Measurements from ENCODE around the gene ZBTB7B. TPM values are rescaled to one million over a fixed set of nuclear protein-coding genes. Genes with fewer than 3 reads are reported as not detected.
A peak's percentile ranks its signal among the peaks of the same experiment; 100 is the strongest.

Gene ZBTB7B
- total and polyA plus RNA-seq, 2 donors = 14.7 to 52.0 TPM

GRCh38 chr1:155015527-155016230 is 13.1 kb downstream of the ZBTB7B start:
- Histone ChIP-seq H3K36me3 (ENCODE audit: insufficient read depth) (no peaks in the 10 kb centered on the region), H3K4me3 (ENCODE audit: low read depth, low read length) (no peak overlapping the region), H3K4me1 (ENCODE audit: insufficient read depth) (peaks cover 2% of the 10 kb centered on the region), H3K27ac (ENCODE audit: low read depth) (no peak overlapping the region)
- DNase-seq (ENCODE audit: extremely low spot score) = no peak
- 86% methylated on average over 16 of the region's 16 CpGs for WGBS

GRCh38 chr1:155016231-155016831 is 13.7 kb downstream of the ZBTB7B start:
- no peak for DNase-seq (ENCODE audit: extremely low spot score)
- Histone ChIP-seq H3K4me1 (ENCODE audit: insufficient read depth) (peaks cover 2% of the 10 kb centered on the region), H3K27ac (ENCODE audit: low read depth) (peak overlapping the region; percentile 80), H3K36me3 (ENCODE audit: insufficient read depth) (no peaks in the 10 kb centered on the region), H3K4me3 (ENCODE audit: low read depth, low read length) (no peak overlapping the region)
- WGBS = 88% methylated on average over 26 of the region's 26 CpGs

GRCh38 chr1:155017041-155017945 is 14.7 kb downstream of the ZBTB7B start:
- peak; percentile 59 for DNase-seq (ENCODE audit: extremely low spot score)
- H3K4me3 ChIP-seq (ENCODE audit: low read depth, low read length) = peak overlapping the region; percentile 34
- H3K36me3 ChIP-seq (ENCODE audit: insufficient read depth) = no peaks in the 10 kb centered on the region
- peak overlapping the region; percentile 80 for H3K27ac ChIP-seq (ENCODE audit: low read depth)
- WGBS = 3% methylated on average over 49 of the region's 49 CpGs
- H3K4me1 ChIP-seq (ENCODE audit: insufficient read depth) = peaks cover 2% of the 10 kb centered on the region

GRCh38 chr1:155017946-155018316 is 15.3 kb downstream of the ZBTB7B start:
- WGBS = 55% methylated on average over 6 of the region's 6 CpGs
- Histone ChIP-seq H3K4me3 (ENCODE audit: low read depth, low read length) (no peak overlapping the region), H3K4me1 (ENCODE audit: insufficient read depth) (peaks cover 2% of the 10 kb centered on the region), H3K27ac (ENCODE audit: low read depth) (peak overlapping the region; percentile 80), H3K36me3 (ENCODE audit: insufficient read depth) (no peaks in the 10 kb centered on the region)
- DNase-seq (ENCODE audit: extremely low spot score) = no peak

GRCh38 chr1:155018617-155019348 is 16.2 kb downstream of the ZBTB7B start:
- no peaks in the 10 kb centered on the region for H3K4me1 ChIP-seq (ENCODE audit: insufficient read depth)
- DNase-seq (ENCODE audit: extremely low spot score) = no peak
- no peak overlapping the region for H3K4me3 ChIP-seq (ENCODE audit: low read depth, low read length)
- WGBS = 82% methylated on average over 8 of the region's 8 CpGs
- no peak overlapping the region for H3K27ac ChIP-seq (ENCODE audit: low read depth)
- no peaks in the 10 kb centered on the region for H3K36me3 ChIP-seq (ENCODE audit: insufficient read depth)

GRCh38 chr1:155019377-155020245 is 17.0 kb downstream of the ZBTB7B start:
- Histone ChIP-seq H3K27ac (ENCODE audit: low read depth) (no peak overlapping the region), H3K4me3 (ENCODE audit: low read depth, low read length) (no peak overlapping the region)
- DNase-seq (ENCODE audit: extremely low spot score) = no peak

GRCh38 chr1:155022136-155022926 is 19.7 kb downstream of the ZBTB7B start:
- H3K27ac ChIP-seq (ENCODE audit: low read depth) = no peak overlapping the region
- 78% methylated on average over 8 of the region's 8 CpGs for WGBS
- H3K4me3 ChIP-seq (ENCODE audit: low read depth, low read length) = no peak overlapping the region
- H3K36me3 ChIP-seq (ENCODE audit: insufficient read depth) = no peaks in the 10 kb centered on the region
- no peak for DNase-seq (ENCODE audit: extremely low spot score)
- no peaks in the 10 kb centered on the region for H3K4me1 ChIP-seq (ENCODE audit: insufficient read depth)

More at GRCh38 chr1:155019377-155020245, 17.0 kb downstream of the ZBTB7B start:
- no peaks in the 10 kb centered on the region for H3K36me3 ChIP-seq (ENCODE audit: insufficient read depth)
- H3K4me1 ChIP-seq (ENCODE audit: insufficient read depth) = no peaks in the 10 kb centered on the region
- WGBS = 81% methylated on average over 11 of the region's 11 CpGs

- WGBS = 63% methylated on average over 4 of the region's 4 CpGs
- no peak for DNase-seq (ENCODE audit: extremely low spot score)
- Histone ChIP-seq H3K4me3 (ENCODE audit: low read depth, low read length) (no peak overlapping the region), H3K36me3 (ENCODE audit: insufficient read depth) (no peaks in the 10 kb centered on the region), H3K27ac (ENCODE audit: low read depth) (no peak overlapping the region), H3K4me1 (ENCODE audit: insufficient read depth) (no peaks in the 10 kb centered on the region)
These were observed 20.3 kb downstream of the ZBTB7B start for GRCh38 chr1:155022927-155023236.

GRCh38 chr1:155023627-155024026 is 21.0 kb downstream of the ZBTB7B start:
- no peaks in the 10 kb centered on the region for H3K4me1 ChIP-seq (ENCODE audit: insufficient read depth)
- no peak overlapping the region for H3K4me3 ChIP-seq (ENCODE audit: low read depth, low read length)
- no peak overlapping the region for H3K27ac ChIP-seq (ENCODE audit: low read depth)
- no peak for DNase-seq (ENCODE audit: extremely low spot score)
- WGBS = 81% methylated on average over 5 of the region's 5 CpGs
- no peaks in the 10 kb centered on the region for H3K36me3 ChIP-seq (ENCODE audit: insufficient read depth)

GRCh38 chr1:155024315-155024714 is 21.7 kb downstream of the ZBTB7B start:
- no peak for DNase-seq (ENCODE audit: extremely low spot score)
- WGBS = 84% methylated on average over 9 of the region's 9 CpGs
- Histone ChIP-seq H3K4me1 (ENCODE audit: insufficient read depth) (no peaks in the 10 kb centered on the region), H3K4me3 (ENCODE audit: low read depth, low read length) (no peak overlapping the region), H3K36me3 (ENCODE audit: insufficient read depth) (no peaks in the 10 kb centered on the region), H3K27ac (ENCODE audit: low read depth) (no peak overlapping the region)

- H3K36me3 ChIP-seq (ENCODE audit: insufficient read depth) = no peaks in the 10 kb centered on the region
- H3K27ac ChIP-seq (ENCODE audit: low read depth) = no peak overlapping the region
- no peaks in the 10 kb centered on the region for H3K4me1 ChIP-seq (ENCODE audit: insufficient read depth)
- 64% methylated on average over 9 of the region's 9 CpGs for WGBS
- no peak for DNase-seq (ENCODE audit: extremely low spot score)
- no peak overlapping the region for H3K4me3 ChIP-seq (ENCODE audit: low read depth, low read length)
These were observed 23.6 kb downstream of the ZBTB7B start for GRCh38 chr1:155026154-155026553.

GRCh38 chr1:155026588-155026987 is 24.0 kb downstream of the ZBTB7B start:
- no peak overlapping the region for H3K27ac ChIP-seq (ENCODE audit: low read depth)
- no peaks in the 10 kb centered on the region for H3K36me3 ChIP-seq (ENCODE audit: insufficient read depth)
- 85% methylated on average over 6 of the region's 6 CpGs for WGBS
- H3K4me1 ChIP-seq (ENCODE audit: insufficient read depth) = no peaks in the 10 kb centered on the region
- H3K4me3 ChIP-seq (ENCODE audit: low read depth, low read length) = no peak overlapping the region
- no peak for DNase-seq (ENCODE audit: extremely low spot score)

Data from urinary bladder (tissue), 4 donors.